ENCODE measurements around the gene N4BP2L1.

- TF ChIP-seq POLR2A (IDR thresholded peaks at IDR 0.05) (no peak), CTCF (IDR thresholded peaks at IDR 0.05) (no peak)
Measured at GRCh38 chr13:32391101-32391619, 36.8 kb downstream of the N4BP2L1 start.
